CD4-positive, alpha-beta T cell treated with Interleukin-2 at 100 ng/mL for 4 hours (primary cell): ENCODE measurements around the gene AOC2.
"Not testable (repeated sequence)": the region's sequence is repeated elsewhere in the genome, so short reads cannot be mapped to it uniquely, and the experiment has no call there.

Experiments used
- DNase-seq: peaks from one replicate; pipeline ENCODE4 v3.0.0-alpha.2; 2020; ENCODE audit warnings: low spot score

The AOC2 gene

GRCh38 chr17:42832934-42833766 is 11.2 kb upstream of the AOC2 start, which contains the start of gene PSME3:
Gene PSME3, plus strand, starts transcription at chr17:42833397. Its CDS starts 235 bp downstream, at chr17:42833632.
- peak; percentile 89 for DNase-seq

- no peak for DNase-seq
Observed at GRCh38 chr17:42833767-42834422, 10.5 kb upstream of the AOC2 start.

GRCh38 chr17:42835732-42836131 is 8.6 kb upstream of the AOC2 start:
- DNase-seq: no peak

GRCh38 chr17:42841975-42842685 is 2.2 kb upstream of the AOC2 start:
- DNase-seq: no peak

DNA sequence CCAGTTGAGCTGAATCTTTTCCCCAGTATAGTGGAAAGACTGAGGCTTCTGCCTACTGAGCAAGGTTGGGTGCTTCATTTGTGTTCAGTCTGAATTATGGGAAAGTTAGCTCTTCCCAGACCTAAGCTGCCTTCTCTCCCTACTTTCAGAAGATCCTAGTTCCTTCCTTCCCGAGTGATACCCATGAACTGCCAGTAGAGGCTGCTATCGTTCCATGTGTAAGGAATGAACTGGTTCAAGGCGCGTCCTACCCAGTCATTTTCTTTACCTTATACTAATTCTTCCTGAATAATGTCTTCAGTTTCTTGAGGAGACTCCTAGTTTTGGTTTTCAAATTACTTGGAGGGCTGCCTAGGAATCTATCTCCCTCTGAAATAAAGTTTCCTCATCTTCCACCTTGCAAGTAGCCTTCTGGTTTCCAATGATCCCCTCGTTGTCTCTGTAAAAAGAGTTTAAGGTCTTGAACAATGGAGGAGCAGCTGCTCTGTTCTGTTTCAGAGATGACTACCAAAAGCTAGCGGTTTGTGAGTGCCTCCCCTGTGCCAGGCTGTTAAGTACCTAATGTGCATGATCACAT is 934 bp upstream of the AOC2 start:
- DNase-seq: peak; percentile 22

GRCh38 chr17:42844761-42845555 is 578 bp downstream of the AOC2 start:
- DNase-seq: no peak

- no peak for DNase-seq
Observed at GRCh38 chr17:42845556-42845917, 1.2 kb downstream of the AOC2 start.

- peak; percentile 27 for DNase-seq
Observed at GRCh38 chr17:42845918-42846593, 1.7 kb downstream of the AOC2 start.

GRCh38 chr17:42846594-42847280 is 2.4 kb downstream of the AOC2 start:
- DNase-seq: no peak

- DNase-seq: no peak
Observed at GRCh38 chr17:42848093-42848492, 3.7 kb downstream of the AOC2 start.

GRCh38 chr17:42849031-42849430 is 4.7 kb downstream of the AOC2 start:
- no peak for DNase-seq

DNA sequence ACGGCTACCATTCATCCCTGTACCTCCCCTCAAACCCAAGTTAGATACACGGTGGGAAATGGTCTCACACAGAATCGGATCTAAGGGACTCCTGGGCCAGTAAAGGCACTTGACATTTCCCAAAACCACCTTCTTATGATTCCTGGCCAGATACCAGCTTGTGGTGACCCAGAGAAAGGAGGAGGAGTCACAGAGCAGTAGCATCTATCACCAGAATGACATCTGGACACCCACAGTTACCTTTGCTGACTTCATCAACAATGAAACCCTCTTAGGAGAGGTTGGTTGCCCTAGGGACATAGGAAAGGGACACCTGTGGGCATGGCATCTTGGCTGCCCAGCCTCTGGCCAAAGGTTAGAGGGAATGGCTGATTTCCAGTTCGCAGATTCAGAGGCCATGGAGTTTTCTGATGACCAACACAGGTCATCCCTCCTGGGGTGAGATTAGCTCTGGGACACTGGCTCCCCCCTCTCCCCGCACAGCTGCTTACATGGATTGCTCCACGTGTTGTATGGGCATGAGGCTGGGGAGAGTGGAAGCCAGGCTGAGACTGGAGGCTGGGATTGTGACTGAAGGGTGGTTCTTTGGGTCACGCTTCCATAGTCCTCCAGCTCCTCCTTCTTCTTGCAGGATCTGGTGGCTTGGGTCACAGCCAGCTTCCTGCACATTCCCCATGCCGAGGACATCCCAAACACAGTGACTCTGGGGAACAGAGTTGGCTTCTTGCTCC is 5.2 kb downstream of the AOC2 start:
- DNase-seq: no peak

DNA sequence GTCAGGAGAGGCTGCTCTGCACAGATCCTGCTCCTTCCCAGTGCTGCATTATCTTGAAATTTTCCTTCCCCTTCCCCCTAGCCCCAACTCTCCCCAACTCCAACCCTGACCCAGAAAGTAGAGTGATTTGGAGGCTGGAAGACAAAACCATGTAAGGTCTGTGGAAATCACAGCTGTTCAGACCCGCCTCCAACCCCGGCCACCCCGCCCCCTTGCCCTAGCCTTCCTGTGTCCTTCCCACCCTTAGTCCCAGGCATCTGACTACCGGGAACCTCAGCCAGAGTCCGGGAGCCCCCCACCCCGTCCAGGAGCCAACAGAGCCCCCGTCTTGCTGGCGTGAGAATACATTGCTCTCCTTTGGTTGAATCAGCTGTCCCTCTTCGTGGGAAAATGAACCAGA is 6.6 kb downstream of the AOC2 start, which contains the start of gene AOC3:
Gene AOC3 (plus strand): TSS at position 246 of the 400 bp plus-strand sequence. CDS start 145 bp downstream, at position 391.
- DNase-seq: no peak

- DNase-seq: not testable (repeated sequence)
Observed at GRCh38 chr17:42851371-42852240, 7.2 kb downstream of the AOC2 start.

- DNase-seq: no peak
Observed at GRCh38 chr17:42852351-42852750, 8.0 kb downstream of the AOC2 start.

- no peak for DNase-seq
Observed at GRCh38 chr17:42853004-42853403, 8.6 kb downstream of the AOC2 start.

DNA sequence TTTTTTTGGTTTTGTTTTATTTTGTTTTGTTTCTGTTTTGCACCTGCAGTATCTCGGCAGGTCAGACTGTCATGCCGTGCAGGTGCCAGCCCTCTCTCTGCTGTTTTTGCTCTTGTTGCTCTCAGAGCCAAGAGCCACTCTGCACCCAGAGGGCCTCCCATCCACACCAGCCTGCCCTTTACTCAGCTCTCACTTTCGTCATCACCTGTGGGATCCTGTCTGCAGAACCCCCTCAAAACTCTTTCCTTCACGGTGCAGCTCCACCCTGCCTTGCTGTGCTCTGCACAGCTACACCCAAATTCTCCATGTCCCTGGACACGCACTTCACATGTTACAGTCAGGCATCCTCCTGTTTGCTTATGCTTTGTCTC is 9.2 kb downstream of the AOC2 start:
- DNase-seq: no peak

GRCh38 chr17:42853968-42854790 is 9.8 kb downstream of the AOC2 start:
- no peak for DNase-seq
